Activated CD4-positive, alpha-beta T cell treated with anti-CD3 and anti-CD28 coated beads, Interleukin-2, amount 50 U/mL, for 16 hours (primary cell): Measurements from ENCODE around the gene RGS12.

Experiments used
- DNase-seq: peaks from one replicate; pipeline ENCODE4 v3.0.0-alpha.2; 2020

RGS12 gene

GRCh38 chr4:3280466-3280865 is 12.4 kb upstream of the RGS12 start:
- no peak for DNase-seq

GRCh38 chr4:3283483-3283882 is 9.3 kb upstream of the RGS12 start:
- no peak for DNase-seq

DNA sequence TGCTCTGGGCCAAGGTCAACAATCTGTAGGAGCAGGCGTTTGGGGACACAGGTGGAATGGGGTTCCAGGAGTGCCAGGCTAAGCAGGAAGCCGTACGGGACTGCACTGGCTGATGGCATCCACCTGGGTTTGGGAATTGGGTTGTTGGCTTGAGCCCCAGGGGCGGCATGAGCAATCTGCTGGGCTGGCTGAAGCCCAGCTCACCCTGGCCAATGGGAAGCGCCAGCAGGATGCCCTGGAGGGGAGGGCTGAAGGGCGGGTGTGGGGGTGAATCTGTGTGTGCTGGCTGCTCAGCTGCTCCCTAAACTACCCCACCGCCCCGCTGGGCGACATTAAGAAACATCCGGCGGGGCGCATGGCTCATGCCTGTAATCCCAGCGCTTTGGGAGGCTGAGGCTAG is 8.9 kb upstream of the RGS12 start:
- no peak for DNase-seq

GRCh38 chr4:3284734-3285557 is 7.9 kb upstream of the RGS12 start:
- DNase-seq, result no peak

DNA sequence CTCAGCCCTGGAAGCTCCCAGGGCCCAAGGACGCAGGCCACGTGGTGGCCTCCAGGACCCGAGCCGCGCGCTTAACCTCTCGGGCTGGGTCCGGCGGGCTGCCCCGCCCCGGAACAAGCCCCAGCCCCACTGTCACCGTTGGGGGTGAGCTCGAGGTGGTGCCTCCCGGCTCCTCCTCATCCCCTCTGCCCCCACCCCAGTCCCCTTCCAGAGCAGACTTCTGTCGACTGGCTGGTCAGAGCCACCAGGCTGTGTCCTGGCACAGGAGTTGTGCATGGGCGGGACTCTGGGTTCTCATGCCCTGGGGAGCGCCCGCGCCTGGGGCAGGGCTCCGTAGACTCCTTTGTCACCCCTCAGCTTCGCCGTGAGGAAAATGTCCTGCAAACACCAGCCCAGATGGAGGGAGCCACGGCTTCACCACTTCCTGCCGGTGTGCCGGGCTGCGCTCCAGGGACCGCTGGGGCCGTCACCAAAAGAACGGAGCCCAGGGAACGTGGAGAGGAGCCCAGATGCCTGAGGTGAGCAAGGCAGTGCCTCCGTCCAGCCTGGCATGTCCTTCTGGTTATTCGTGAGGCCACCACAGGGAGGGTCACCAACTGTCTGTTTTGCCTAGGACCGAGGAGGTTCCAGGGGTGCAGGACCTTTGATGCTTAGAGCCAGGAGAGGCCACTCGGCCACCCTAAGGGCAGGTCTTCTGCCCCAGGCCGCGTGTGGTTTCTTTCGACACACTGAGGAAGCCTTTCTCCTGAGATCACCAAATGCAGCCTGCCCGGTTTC is 7.1 kb upstream of the RGS12 start:
- DNase-seq, result no peak

DNA sequence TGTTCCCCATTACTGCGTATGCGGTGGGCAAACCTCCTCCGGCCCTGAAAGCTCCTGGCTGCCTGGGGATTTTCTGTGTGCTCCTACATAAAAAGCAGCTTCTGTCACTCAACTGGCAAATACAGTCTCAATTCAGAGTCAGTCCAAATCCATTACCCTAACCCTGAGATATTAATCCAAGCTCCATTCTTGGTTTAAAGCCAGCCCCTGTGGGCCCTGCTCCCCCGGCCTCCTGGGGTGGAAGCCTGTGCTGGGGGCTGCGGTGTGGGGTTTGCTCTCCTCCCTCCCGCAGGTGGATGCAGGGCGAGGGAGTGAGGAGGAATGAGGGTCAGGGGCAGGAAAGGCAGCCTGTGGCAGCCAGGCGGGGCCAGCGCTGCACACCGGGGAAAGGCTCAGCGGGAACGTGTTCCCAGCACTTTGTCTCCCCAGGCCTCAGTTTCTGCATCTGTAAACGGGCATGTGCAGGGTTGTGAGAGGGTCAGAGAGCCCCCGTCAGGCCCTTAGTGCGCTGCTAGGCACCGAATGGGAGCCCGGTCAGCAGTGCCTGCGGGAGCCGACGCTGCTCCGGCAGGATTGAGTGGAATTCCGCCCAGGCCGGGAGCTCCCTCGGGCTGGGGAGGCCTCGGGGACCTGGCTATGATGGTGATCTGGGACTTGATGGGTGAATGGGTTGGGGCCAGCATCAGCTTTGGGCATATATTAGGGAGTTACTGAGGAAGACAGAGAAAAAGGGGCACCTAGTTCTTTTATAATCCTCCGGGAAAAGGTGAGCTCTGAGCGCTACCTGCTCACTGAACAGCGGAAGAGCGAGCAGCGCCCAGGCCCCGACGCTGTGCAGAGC is 6.3 kb upstream of the RGS12 start:
- no peak for DNase-seq

GRCh38 chr4:3287271-3287971 is 5.4 kb upstream of the RGS12 start:
- no peak for DNase-seq

DNA sequence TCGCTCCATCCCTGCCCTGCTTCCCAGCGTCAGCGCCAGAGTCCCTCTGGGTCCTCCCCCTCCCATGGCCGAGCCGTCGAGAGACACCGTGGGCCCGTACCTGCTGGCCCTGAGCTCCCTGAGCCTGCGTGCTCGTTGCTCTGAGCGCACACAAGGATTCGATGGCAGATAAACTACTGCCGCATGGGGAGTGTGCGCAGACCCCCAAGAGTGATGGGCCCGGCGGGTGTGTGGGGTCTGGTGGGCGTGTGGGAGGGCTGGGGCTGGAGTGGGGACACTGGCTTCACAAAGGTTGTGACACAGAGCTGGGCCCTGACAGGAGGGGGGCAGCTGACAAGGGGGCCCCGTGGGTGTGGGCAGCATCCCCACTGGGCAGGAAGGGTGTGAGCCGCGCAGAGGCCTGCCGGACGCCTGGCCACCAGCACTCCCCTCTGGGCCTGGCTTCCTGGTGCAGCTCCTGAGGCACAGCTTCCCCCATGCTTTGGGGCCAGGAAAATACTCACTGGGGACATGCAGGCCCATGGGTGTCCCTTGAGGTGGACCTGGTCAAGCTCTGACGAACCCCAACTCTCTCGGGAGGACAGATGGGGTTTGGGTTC is 4.8 kb upstream of the RGS12 start:
- DNase-seq, result no peak

DNA sequence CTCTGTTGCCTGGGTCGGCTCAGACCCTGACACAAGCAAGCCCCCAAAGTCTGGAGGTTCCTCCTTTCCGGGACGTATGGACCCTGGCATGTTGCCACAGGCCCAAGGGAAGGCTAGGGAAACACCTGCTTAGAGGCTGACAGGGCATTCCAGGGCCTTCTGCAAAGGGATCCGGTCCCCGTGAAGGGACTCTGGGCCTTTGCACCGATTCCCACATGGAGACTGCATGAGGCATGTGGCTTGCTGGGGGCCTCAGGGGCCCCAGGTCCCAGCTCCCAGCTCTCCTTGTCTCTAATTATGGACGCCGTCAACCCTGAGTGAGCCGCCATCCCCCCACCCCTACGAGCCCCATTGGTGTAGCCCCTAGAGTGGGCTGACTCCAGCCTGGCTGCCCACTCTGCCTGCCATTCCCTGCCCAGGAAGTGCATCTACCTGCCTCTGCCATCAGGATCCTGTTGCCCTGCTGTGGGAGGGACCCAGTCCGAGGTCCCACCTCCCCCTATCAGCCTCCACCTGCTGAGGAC is 4.2 kb upstream of the RGS12 start:
- no peak for DNase-seq

- no peak for DNase-seq
These were observed 2.3 kb upstream of the RGS12 start for GRCh38 chr4:3290476-3290875.

DNA sequence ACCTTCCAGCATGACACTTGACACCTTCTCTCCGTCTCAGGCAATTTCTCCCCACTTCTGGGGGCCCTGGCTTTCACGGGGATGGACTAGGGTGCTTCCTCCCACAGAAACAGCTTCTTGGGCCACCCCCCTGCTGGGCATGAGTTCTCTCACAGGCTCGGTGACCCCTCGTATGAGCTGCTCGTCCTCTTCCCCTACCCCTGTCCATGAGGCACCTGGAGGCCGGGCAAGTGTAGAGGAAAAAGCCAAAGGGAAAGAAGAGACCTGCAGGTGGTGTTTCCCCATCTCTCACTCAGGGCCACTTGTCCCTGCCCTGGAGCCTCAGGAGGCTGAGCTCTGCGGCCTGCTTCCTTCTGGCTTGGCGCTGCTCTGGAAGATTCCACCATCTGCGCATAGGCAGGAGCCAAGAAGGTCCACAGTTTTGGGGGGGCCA is 1.9 kb upstream of the RGS12 start:
- no peak for DNase-seq

DNA sequence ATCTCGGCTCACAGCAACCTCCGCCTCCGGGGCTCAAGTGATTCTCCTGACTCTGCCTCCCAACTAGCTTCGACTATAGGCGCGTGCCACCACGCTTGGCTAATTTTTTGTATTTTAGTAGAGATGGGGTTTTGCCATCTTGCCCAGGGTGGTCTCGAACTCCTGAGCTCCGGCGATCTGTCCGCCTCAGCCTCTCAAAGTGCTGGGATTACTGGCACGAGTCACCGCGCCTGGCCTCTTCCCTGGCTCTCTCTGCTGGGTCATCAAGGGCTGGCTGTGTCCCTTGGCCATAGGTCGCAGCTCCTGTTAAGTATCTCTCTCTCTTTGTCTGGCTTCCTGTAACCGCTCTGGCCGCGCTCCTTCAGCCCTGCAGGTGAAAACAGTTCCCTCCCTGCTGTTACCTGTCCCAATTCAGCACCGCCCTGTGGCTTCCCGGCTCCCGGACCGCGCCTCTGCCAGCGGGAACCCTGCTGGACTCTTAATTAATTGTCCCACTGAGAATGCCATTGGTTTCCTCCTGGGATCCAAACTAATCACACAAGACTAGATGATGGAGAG is 1.3 kb upstream of the RGS12 start:
- no peak for DNase-seq

- DNase-seq, result no peak
These were observed 751 bp upstream of the RGS12 start for GRCh38 chr4:3291969-3292570.

DNA sequence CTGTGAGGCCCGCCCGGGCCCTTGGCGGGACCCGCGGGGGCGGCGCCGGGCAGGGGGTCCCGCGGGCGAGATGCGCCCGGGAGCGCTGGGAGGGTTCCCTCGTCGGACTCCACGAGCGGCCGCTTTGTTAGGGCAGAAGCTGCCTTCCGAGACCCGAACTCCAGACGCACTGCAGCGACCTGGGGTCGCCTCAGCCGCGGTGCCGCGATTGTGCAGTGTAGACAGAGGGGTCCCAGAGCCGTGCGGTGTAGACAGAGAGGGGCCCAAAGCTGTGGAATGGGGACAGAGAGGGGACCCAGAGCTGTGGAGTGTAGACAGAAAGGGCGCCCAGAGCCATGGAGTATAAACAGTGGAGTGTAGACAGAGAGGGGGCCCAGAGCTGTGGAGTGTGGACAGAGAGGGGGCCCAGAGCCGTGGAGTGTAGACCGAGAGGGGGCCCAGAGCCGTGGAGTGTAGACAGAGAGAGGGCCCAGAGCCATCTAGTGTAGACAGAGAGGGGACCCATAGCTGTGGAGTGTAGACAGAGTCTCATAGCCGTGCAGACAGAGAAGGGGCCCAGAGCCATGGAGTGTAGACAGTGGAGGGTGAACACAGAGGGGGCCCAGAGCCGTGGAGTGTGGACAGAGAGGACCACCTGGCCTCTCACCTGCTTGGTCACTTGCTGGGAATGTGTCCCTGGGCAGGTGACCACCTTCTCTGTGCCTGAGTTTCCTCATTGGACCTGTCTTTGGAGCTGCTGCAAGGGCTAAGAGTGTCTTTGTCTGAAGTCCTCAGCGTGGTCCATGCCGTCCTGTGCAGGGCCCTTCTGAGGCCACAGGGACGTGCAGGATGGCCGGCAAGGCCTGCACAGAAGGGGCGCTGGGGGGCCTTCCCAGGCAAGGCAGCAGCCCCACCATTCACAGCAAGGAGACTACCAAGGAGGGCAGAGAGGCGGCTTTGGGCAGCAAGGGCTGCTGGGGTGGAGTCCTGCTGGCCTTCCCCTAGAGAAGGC is 875 bp downstream of the RGS12 start:
- DNase-seq, result no peak

GRCh38 chr4:3294401-3295241 is 1.8 kb downstream of the RGS12 start:
- no peak for DNase-seq

DNA sequence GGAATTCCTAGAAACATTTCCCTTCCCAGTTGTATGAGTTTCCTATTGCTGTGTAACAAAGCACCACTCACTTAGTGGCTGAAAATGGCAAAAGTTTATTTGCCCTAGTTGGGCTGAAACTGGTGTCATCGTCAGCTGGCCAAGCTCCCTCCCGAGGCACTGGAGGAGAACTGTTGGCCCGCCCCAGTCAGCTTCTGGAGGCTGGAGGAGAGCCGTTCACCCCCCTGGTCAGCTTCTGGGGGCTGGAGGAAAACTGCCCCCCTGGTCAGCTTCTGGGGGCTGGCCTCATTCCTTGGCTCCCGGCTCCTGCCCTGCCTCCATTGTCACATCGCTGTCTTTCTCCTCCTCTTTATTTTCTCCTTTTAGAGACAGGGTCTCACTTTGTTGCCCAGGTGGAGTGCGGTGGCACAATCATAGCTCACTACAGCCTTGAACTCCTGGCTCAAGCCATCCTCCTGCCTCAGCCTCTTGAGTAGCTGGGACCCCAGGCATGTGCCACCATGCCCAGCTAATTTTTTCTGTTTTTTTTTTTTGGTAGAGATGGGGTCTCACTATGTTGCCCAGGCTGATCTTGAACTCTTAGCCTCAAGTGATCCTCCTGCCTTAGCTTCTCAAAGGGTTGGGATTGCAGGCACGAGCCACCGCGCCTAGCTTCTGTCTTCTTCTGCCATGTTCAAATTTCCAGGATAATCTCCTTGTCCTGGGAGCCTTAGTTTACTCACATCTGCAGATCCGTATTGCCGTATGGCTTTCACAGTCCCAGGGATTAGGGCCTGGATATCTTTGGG is 3.2 kb downstream of the RGS12 start:
- no peak for DNase-seq

DNA sequence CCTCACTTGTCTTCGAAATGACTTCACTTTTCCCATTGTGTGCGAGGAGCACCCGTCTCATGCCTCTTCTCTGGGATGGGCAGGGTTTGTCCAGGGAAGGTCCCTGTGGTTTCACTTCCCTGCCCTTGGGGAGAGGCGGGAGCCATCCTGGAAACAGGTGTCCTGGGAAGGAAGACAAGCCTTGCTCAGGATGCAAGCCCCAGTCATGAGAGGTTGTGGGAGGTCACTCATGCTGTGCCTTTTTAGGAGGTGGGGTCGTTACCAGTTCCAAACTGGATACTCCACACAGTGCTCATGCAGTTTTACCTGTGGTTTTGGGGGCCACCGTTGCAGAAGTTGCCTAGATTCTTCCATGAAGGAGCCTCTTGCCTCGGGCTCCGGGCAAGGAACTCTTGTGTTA is 3.8 kb downstream of the RGS12 start:
- no peak for DNase-seq
